Measurements from ENCODE around the gene KLF11.

KLF11 gene

DNA sequence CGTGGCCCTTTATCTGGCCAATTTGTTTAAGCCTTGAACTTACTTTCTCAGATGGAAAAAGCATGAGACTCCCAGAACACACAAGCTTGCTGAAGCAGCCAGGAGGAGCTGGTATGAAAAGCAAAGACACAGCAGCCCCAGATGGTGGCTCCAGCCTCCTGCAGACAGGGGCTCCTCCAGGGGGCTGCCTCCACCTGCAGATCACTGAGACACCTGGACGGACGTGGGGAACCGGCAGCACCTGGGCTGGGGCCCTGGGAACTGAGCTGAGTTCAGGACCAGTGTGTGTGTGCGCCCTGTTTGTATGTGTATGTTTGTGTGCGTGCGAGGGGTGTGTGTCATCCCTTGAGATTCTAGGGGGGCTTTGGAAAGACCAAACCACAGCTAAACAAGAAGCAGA, 28.2 kb downstream of the KLF11 start:
- Histone ChIP-seq H3K4me2 (ENCODE audit: low read depth, low read length) (no peak overlapping the region), H3K9me2 (replicated peaks; ENCODE audit: insufficient read depth, low read length) (no peaks in the 10 kb centered on the region), H2AFZ (ENCODE audit: low read length) (no peak overlapping the region), H3K9ac (ENCODE audit: low read length) (no peak overlapping the region), H3K36me3 (replicated peaks; ENCODE audit: insufficient read depth, low read length) (no peaks in the 10 kb centered on the region), H3K9me3 (replicated peaks; ENCODE audit: insufficient read depth, low read length) (no peaks in the 10 kb centered on the region), H3F3A (ENCODE audit: insufficient read depth, low read length) (no peaks in the 10 kb centered on the region), H3K4me3 (ENCODE audit: low read length) (no peak overlapping the region), H4K20me1 (ENCODE audit: insufficient read depth, low read length) (no peaks in the 10 kb centered on the region), H3K27ac (ENCODE audit: low read length) (no peak overlapping the region), H3K79me2 (ENCODE audit: low read length) (no peaks in the 10 kb centered on the region), H3K4me1 (ENCODE audit: low read length) (no peaks in the 10 kb centered on the region), H3K27me3 (replicated peaks; ENCODE audit: insufficient read depth, low read length) (peaks cover 28% of the 10 kb centered on the region)
- TF ChIP-seq EZH2phosphoT487 (IDR thresholded peaks at IDR 0.05; ENCODE audit: low read length): no peak
- TF ChIP-seq, protein P1, sequence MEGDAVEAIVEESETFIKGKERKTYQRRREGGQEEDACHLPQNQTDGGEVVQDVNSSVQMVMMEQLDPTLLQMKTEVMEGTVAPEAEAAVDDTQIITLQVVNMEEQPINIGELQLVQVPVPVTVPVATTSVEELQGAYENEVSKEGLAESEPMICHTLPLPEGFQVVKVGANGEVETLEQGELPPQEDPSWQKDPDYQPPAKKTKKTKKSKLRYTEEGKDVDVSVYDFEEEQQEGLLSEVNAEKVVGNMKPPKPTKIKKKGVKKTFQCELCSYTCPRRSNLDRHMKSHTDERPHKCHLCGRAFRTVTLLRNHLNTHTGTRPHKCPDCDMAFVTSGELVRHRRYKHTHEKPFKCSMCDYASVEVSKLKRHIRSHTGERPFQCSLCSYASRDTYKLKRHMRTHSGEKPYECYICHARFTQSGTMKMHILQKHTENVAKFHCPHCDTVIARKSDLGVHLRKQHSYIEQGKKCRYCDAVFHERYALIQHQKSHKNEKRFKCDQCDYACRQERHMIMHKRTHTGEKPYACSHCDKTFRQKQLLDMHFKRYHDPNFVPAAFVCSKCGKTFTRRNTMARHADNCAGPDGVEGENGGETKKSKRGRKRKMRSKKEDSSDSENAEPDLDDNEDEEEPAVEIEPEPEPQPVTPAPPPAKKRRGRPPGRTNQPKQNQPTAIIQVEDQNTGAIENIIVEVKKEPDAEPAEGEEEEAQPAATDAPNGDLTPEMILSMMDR (IDR thresholded peaks at IDR 0.05; ENCODE audit: low read length): no peak
- no peak for TF ChIP-seq EZH2 (optimal IDR thresholded peaks at IDR 0.05; ENCODE audit: low read depth, low read length)
- DNase-seq: no peak

DNA sequence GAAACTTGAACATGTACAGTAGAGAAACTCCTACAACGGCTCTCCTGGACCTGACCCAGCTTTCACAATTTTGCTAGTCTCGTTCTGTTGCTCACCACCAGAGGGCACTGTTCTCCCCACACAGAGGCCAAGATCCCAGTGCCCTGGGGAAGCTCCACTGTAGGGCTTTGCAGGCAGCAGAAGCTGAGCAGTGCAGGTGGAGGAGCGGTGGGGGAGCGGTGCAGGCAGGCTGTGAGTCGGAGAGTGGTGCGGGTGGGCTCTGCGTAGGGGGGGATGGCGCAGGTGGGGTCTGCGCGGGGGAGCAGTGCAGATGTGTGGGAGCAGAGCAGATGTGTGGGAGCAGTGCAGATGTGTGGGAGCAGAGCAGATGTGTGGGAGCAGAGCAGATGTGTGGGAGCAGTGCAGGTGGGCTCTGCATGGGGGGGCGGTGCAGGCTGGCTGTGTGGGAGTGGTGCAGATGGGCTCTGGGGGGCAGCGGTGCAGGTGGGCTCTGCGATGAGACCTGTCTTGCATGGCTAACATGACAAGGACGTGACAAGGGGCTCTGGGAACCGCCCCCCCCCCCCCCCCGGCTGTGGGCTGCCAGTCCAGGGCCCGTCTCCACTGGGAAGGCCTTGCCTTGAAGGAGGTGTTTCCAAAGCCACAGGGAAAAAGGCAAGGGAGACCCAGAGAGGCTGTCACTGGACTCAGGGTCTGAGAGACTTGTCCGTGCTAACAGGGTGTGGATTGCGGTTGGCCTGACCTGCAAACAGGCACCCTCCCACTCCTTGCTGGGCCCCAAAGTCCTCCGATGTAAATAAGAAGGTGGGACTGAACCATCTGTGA, 29.5 kb downstream of the KLF11 start:
- DNase-seq: peak; percentile 89
- no peak overlapping the region for H3K27ac ChIP-seq (ENCODE audit: low read length)
- H3K36me3 ChIP-seq (replicated peaks; ENCODE audit: insufficient read depth, low read length): no peaks in the 10 kb centered on the region
- no peaks in the 10 kb centered on the region for H3K9me3 ChIP-seq (replicated peaks; ENCODE audit: insufficient read depth, low read length)
- no peaks in the 10 kb centered on the region for H3F3A ChIP-seq (ENCODE audit: insufficient read depth, low read length)
- H3K79me2 ChIP-seq (ENCODE audit: low read length): no peaks in the 10 kb centered on the region
- no peaks in the 10 kb centered on the region for H3K9me2 ChIP-seq (replicated peaks; ENCODE audit: insufficient read depth, low read length)
- H3K4me3 ChIP-seq (ENCODE audit: low read length): no peak overlapping the region
- no peak overlapping the region for H3K9ac ChIP-seq (ENCODE audit: low read length)
- TF ChIP-seq, protein P1 (IDR thresholded peaks at IDR 0.05; ENCODE audit: low read length): peak; percentile 88
- TF ChIP-seq EZH2 (optimal IDR thresholded peaks at IDR 0.05; ENCODE audit: low read depth, low read length): no peak
- H3K4me2 ChIP-seq (ENCODE audit: low read depth, low read length): peak overlapping the region; percentile 7; the same call in 1 of the 2 replicates
- H3K27me3 ChIP-seq (replicated peaks; ENCODE audit: insufficient read depth, low read length): peaks cover 37% of the 10 kb centered on the region
- no peak overlapping the region for H2AFZ ChIP-seq (ENCODE audit: low read length)
- no peaks in the 10 kb centered on the region for H3K4me1 ChIP-seq (ENCODE audit: low read length)
- H4K20me1 ChIP-seq (ENCODE audit: insufficient read depth, low read length): no peaks in the 10 kb centered on the region

DNA sequence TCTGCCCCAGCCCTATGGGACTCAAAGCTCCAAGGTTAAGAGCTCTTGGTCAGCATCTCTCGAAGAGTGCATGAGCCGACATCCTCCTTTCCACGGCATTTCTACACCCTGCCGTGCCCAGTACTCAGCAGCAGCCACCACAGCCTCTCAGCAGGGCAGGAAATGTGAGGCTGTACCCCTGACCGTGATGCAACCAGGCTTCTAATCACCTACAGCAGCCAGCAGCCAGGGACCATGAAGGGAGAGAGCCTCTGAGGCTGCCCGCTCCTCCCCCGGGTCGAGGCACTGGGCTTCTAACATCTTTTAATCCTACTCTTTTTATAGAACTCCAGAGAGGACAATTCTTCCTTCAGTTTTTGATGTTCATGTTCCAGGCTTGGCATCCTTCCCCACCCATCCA, 30.4 kb downstream of the KLF11 start:
- H3K79me2 ChIP-seq (ENCODE audit: low read length): no peaks in the 10 kb centered on the region
- H3F3A ChIP-seq (ENCODE audit: insufficient read depth, low read length): no peaks in the 10 kb centered on the region
- H2AFZ ChIP-seq (ENCODE audit: low read length): no peak overlapping the region
- H3K4me3 ChIP-seq (ENCODE audit: low read length): no peak overlapping the region
- TF ChIP-seq, protein P1 (IDR thresholded peaks at IDR 0.05; ENCODE audit: low read length): no peak
- TF ChIP-seq EZH2 (optimal IDR thresholded peaks at IDR 0.05; ENCODE audit: low read depth, low read length): no peak
- TF ChIP-seq EZH2phosphoT487 (IDR thresholded peaks at IDR 0.05; ENCODE audit: low read length): no peak
- DNase-seq: no peak
- no peaks in the 10 kb centered on the region for H3K9me2 ChIP-seq (replicated peaks; ENCODE audit: insufficient read depth, low read length)
- H3K9ac ChIP-seq (ENCODE audit: low read length): no peak overlapping the region
- no peaks in the 10 kb centered on the region for H3K4me1 ChIP-seq (ENCODE audit: low read length)
- H3K4me2 ChIP-seq (ENCODE audit: low read depth, low read length): no peak overlapping the region
- no peak overlapping the region for H3K27ac ChIP-seq (ENCODE audit: low read length)
- peaks cover 45% of the 10 kb centered on the region for H3K27me3 ChIP-seq (replicated peaks; ENCODE audit: insufficient read depth, low read length)
- no peaks in the 10 kb centered on the region for H3K9me3 ChIP-seq (replicated peaks; ENCODE audit: insufficient read depth, low read length)
- H3K36me3 ChIP-seq (replicated peaks; ENCODE audit: insufficient read depth, low read length): no peaks in the 10 kb centered on the region
- H4K20me1 ChIP-seq (ENCODE audit: insufficient read depth, low read length): no peaks in the 10 kb centered on the region; the same call in 1 of the 2 replicates

Data from MM.1S (cell line).